GM12892 (cell line): ENCODE data around the gene CEBPZOS.

Experiments used
- POLR2A ChIP-seq: IDR thresholded peaks from 2 replicates; pipeline ENCODE4 v1.6.1; 2011; ENCODE audit warnings: low read depth, low read length, control low read depth
- POLR2AphosphoS5 ChIP-seq: IDR thresholded peaks from 2 replicates; pipeline ENCODE4 v1.6.1; 2011; ENCODE audit warnings: low read depth, low read length, control low read depth

- TF ChIP-seq POLR2AphosphoS5 (no peak), POLR2A (no peak)
Measured at GRCh38 chr2:37167636-37168180, 28.6 kb upstream of the CEBPZOS start.
